Prostate gland (tissue), 2 donors: ENCODE measurements around the gene JADE1. TPM values are rescaled to one million over a fixed set of nuclear protein-coding genes. Genes with fewer than 3 reads are reported as not detected.

Experiments
- DNase-seq: peaks from one replicate; pipeline ENCODE4 v3.0.0-alpha.2; 2019; ENCODE audit warnings: low spot score
- H3K27ac ChIP-seq, 2 donors: fragments of 200-600 bp; sonication (generic); 2 replicates each; pipeline ENCODE4 v1.5.1; 2017 to 2019
- H3K27me3 ChIP-seq: fragments of 200-600 bp; sonication (generic); replicated peaks from 2 replicates; pipeline ENCODE4 v1.5.1; 2019; ENCODE audit not compliant: insufficient read depth
- H3K36me3 ChIP-seq, 2 donors: fragments of 200-600 bp; sonication (generic); 1 replicate in 1 of 2; 2 replicates in 1 of 2; pipeline versions ENCODE4 v1.5.1 to v1.8.1; 2017 to 2019
- H3K4me1 ChIP-seq: fragments of 200-600 bp; sonication (generic); replicated peaks from 2 replicates; pipeline ENCODE4 v1.5.1; 2019
- H3K4me3 ChIP-seq, 2 donors: fragments of 200-600 bp; sonication (generic); 2 replicates each; pipeline ENCODE4 v1.5.1; 2017 to 2019
- H3K9me3 ChIP-seq: fragments of 200-600 bp; sonication (generic); 2 replicates; pipeline ENCODE4 v1.5.1; 2017
- POLR2A ChIP-seq: fragments of 450-650 bp; IDR thresholded peaks from one replicate; pipeline ENCODE4 v1.6.1; 2016; ENCODE audit warnings: antibody characterized with exemption, mild to moderate bottlenecking
- POLR2AphosphoS5 ChIP-seq: sonication (generic); formaldehyde crosslinking; IDR thresholded peaks from one replicate; pipeline ENCODE4 v1.6.1; 2017; ENCODE audit warnings: antibody characterized with exemption
- WGBS: methylation state at CpG from one replicate; pipeline ENCODE4 v1.1.5; 2018; 5-methylcytosine and 5-hydroxymethylcytosine counted together
- intact Hi-C: fragments of 100-400 bp; cut with DNase I; formaldehyde crosslinking; loops from one replicate; pipeline ENCODE4 v1.14.2; 2022
- total RNA-seq, 2 donors: library from RNA; depleted of rRNA; stranded (reverse); fragments of >200 nt; gene quantifications; one replicate each; pipeline ENCODE4 v1.1.0, GENCODE V29; 2016
- TF ChIP-seq, protein P1 (sequence below), 4 experiments: fragments of 200-600 bp in 2 of 4; fragments of 450-650 bp in 2 of 4; sonication (generic) in 2 of 4; IDR thresholded peaks; 1 replicate in 3 of 4; 2 replicates in 1 of 4; pipeline ENCODE4 v1.5.1; 2016 to 2019; ENCODE audit warnings: antibody characterized with exemption in 4 of 4, mild to moderate bottlenecking in 2 of 4, moderate library complexity in 2 of 4

JADE1 gene
- total RNA-seq, 2 donors from 2014 or later: 31.6 to 33.9 TPM

DNA sequence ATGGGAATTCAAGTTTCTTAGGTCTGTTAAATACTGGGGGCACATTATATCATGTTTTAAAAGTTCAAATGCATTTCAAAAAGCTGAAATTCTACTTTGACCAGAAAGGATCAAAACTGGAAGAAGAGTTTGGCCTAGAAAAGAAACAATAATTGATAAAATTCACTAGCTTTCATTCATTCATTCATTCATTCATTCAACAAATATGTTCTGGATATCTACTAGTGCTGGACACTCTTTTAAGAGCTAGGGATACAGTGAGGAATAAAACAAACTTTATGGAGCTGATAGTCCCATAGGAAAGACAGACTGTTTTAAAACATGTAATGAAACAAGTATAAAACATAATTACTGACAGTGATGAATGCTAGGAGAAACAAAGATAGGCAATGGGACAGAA lies 106.0 kb downstream of the JADE1 start:
- Histone ChIP-seq H3K4me3 (no peak overlapping the region), H3K9me3 (no peaks in the 10 kb centered on the region), H3K36me3 (no peaks in the 10 kb centered on the region), H3K4me1 (no peaks in the 10 kb centered on the region), H3K27ac (no peak overlapping the region), H3K27me3 (no peaks in the 10 kb centered on the region)
- no peak for DNase-seq
- intact Hi-C loops: no loop called here
- no peak for TF ChIP-seq POLR2A
- no peak for TF ChIP-seq POLR2AphosphoS5
- TF ChIP-seq, protein P1, sequence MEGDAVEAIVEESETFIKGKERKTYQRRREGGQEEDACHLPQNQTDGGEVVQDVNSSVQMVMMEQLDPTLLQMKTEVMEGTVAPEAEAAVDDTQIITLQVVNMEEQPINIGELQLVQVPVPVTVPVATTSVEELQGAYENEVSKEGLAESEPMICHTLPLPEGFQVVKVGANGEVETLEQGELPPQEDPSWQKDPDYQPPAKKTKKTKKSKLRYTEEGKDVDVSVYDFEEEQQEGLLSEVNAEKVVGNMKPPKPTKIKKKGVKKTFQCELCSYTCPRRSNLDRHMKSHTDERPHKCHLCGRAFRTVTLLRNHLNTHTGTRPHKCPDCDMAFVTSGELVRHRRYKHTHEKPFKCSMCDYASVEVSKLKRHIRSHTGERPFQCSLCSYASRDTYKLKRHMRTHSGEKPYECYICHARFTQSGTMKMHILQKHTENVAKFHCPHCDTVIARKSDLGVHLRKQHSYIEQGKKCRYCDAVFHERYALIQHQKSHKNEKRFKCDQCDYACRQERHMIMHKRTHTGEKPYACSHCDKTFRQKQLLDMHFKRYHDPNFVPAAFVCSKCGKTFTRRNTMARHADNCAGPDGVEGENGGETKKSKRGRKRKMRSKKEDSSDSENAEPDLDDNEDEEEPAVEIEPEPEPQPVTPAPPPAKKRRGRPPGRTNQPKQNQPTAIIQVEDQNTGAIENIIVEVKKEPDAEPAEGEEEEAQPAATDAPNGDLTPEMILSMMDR (IDR thresholded peaks at IDR 0.05): no peak

GRCh38 chr4:128916832-128917231 lies 107.3 kb downstream of the JADE1 start:
- DNase-seq: no peak
- intact Hi-C loops: no loop called here
- H3K9me3 ChIP-seq: no peaks in the 10 kb centered on the region
- H3K4me1 ChIP-seq: no peaks in the 10 kb centered on the region
- TF ChIP-seq POLR2AphosphoS5: no peak
- TF ChIP-seq POLR2A: no peak
- TF ChIP-seq, protein P1 (IDR thresholded peaks at IDR 0.05): no peak
- H3K36me3 ChIP-seq: no peaks in the 10 kb centered on the region
- H3K4me3 ChIP-seq: no peak overlapping the region
- 86% methylated on average over 6 of the region's 6 CpGs for WGBS
- no peak overlapping the region for H3K27ac ChIP-seq
- no peaks in the 10 kb centered on the region for H3K27me3 ChIP-seq

DNA sequence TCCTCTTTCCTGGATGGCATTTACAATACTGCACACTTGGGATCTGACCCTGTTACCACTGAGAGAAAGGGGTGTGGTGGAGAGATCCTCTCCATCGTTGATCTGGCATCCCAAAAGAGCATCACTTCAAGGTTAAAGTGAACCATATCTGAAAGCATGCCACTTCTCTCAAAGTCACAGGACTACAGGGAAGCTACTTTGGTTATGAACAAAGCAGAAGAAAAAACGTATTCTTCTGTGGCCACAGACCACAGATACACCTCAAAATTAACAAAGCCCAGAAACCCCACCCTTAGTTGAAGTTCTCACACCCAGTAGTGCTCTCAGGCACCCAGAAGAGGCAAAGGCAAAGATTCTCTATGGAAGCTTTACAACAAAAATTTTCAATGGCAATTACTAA lies 108.3 kb downstream of the JADE1 start:
- no peaks in the 10 kb centered on the region for H3K27me3 ChIP-seq
- TF ChIP-seq, protein P1 (IDR thresholded peaks at IDR 0.05): no peak
- TF ChIP-seq POLR2A: no peak
- no peak for TF ChIP-seq POLR2AphosphoS5
- no peaks in the 10 kb centered on the region for H3K36me3 ChIP-seq
- no peak for DNase-seq
- intact Hi-C loops: no loop called here
- H3K4me1 ChIP-seq: no peaks in the 10 kb centered on the region
- no peak overlapping the region for H3K4me3 ChIP-seq
- H3K27ac ChIP-seq: no peak overlapping the region
- H3K9me3 ChIP-seq: no peaks in the 10 kb centered on the region
- 76% methylated on average over 2 of the region's 2 CpGs for WGBS

- TF ChIP-seq, protein P1 (IDR thresholded peaks at IDR 0.05): no peak
- TF ChIP-seq POLR2A (no peak), POLR2AphosphoS5 (no peak)
- H3K4me3 ChIP-seq: no peak overlapping the region
- H3K36me3 ChIP-seq: no peaks in the 10 kb centered on the region
- no peak overlapping the region for H3K27ac ChIP-seq
- WGBS: 63% methylated on average over 3 of the region's 3 CpGs
- no peaks in the 10 kb centered on the region for H3K9me3 ChIP-seq
- intact Hi-C loops: no loop called here
- no peaks in the 10 kb centered on the region for H3K4me1 ChIP-seq
- no peak for DNase-seq
- H3K27me3 ChIP-seq: no peaks in the 10 kb centered on the region
These were observed 112.5 kb downstream of the JADE1 start for GRCh38 chr4:128921954-128922353.
